ENCODE measurements around the gene UAP1L1.
A peak's percentile ranks its signal among the peaks of the same experiment; 100 is the strongest.
"Not testable (repeated sequence)": the region's sequence is repeated elsewhere in the genome, so short reads cannot be mapped to it uniquely, and the experiment has no call there.

UAP1L1 gene

GRCh38 chr9:137117269-137117731 is 40.0 kb downstream of the UAP1L1 start:
- no peak for DNase-seq
- intact Hi-C loops (cut with DNase I): loop anchor here (5.0 kb wide), 1 partner anchor 110 kb away; the partner anchor contains the start of genes CYSRT1 and RNF224

GRCh38 chr9:137118092-137118603 is 40.8 kb downstream of the UAP1L1 start:
- DNase-seq: peak in 2 of 42 donors; percentile 25 to 34
- intact Hi-C loops (cut with DNase I): loop anchor here (5.0 kb wide), 1 partner anchor 109 kb away; the partner anchor contains the start of genes CYSRT1 and RNF224

DNA sequence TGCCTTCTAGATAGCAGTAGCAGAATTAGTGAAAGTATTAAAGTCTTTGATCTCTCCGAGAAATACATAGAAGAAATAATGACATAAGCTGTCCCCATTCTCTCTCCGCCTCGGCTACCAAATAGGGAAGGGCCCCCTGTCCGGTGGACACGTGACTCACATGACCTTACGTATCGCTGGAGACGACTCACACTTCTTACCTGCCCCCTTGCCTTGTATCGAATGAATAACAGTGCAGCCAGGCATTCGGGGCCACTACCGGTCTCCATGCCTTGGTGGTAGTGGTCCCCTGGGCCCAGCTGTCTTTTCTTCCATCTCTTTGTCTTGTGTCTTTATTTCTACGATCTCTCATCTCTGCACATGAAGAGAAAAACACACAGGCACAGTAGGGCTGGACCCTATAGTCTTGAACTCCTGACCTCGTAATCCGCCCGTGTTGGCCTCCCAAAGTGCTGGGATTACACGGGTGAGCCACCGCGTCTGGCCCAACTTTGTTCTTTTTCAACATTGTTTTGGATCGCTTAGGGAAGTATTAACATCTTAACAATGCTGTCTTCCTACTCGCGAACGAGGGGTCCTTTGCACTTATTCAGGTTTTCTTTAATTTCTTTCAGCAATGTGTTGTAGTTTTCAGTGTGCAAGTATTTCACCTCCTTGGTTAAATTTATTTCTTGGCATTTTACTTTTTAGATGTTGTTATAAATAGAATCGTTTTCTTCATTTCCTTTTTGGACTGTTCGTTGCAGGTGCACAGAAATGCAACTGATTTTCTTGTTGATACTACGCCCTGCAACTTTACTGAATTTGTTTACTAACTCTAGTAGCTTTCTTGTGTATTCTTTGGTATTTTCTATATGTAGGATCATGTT is 44.8 kb downstream of the UAP1L1 start:
- DNase-seq: not testable (repeated sequence)
- intact Hi-C loops (cut with DNase I): loop anchor here (10.0 kb wide), 1 partner anchor 63 kb away; the partner anchor contains the start of genes ANAPC2 and SSNA1

GRCh38 chr9:137122796-137123467 is 45.6 kb downstream of the UAP1L1 start:
- DNase-seq: not testable (repeated sequence)
- intact Hi-C loops (cut with DNase I): loop anchor here (10.0 kb wide), 1 partner anchor 62 kb away; the partner anchor contains the start of genes ANAPC2 and SSNA1

DNA sequence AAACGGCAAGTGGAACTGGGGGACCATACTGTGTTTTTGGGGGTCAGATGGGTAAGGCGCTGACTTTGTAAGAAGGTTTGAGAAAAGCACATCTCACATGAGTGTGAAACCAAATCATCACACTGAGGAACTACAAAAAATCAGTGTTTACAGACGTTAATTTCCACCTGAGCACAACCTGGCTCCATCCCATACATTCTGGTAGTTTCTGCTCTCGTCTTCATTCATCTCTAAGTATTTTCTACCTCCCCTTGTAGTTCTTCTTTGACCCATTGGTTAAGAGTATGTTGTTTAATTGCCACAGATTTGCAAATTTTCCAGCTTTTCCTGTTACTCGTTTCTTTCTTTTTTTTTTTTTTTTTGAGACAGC is 46.1 kb downstream of the UAP1L1 start:
- intact Hi-C loops (cut with DNase I): loop anchor here (10.0 kb wide), 1 partner anchor 61 kb away; the partner anchor contains the start of genes ANAPC2 and SSNA1
- no peak for DNase-seq

GRCh38 chr9:137123952-137124462 is 46.7 kb downstream of the UAP1L1 start:
- not testable (repeated sequence) for DNase-seq
- intact Hi-C loops (cut with DNase I): loop anchor here (10.0 kb wide), 1 partner anchor 61 kb away; the partner anchor contains the start of genes ANAPC2 and SSNA1

DNA sequence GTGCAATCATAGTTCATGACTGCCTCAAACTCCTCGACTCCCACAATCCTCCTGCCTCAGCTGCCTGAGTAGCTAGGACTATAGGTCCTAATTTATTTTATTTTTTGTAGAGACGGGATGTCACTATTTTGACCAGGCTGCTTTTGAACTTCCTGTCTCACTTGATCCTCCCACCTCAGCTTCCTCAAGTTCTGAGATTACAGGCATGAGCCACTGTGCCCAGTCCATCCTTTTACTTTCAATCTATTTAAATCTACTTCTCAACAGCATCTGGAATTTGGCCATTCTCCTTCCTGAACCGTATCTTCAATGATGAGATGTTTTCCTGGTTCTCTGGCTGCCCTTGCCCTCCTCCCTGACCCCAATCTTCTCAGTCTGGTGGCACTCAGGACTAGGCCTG is 49.5 kb downstream of the UAP1L1 start:
- intact Hi-C loops (cut with DNase I): loop anchor here (10.0 kb wide), 1 partner anchor 58 kb away; the partner anchor contains the start of genes ANAPC2 and SSNA1

DNA sequence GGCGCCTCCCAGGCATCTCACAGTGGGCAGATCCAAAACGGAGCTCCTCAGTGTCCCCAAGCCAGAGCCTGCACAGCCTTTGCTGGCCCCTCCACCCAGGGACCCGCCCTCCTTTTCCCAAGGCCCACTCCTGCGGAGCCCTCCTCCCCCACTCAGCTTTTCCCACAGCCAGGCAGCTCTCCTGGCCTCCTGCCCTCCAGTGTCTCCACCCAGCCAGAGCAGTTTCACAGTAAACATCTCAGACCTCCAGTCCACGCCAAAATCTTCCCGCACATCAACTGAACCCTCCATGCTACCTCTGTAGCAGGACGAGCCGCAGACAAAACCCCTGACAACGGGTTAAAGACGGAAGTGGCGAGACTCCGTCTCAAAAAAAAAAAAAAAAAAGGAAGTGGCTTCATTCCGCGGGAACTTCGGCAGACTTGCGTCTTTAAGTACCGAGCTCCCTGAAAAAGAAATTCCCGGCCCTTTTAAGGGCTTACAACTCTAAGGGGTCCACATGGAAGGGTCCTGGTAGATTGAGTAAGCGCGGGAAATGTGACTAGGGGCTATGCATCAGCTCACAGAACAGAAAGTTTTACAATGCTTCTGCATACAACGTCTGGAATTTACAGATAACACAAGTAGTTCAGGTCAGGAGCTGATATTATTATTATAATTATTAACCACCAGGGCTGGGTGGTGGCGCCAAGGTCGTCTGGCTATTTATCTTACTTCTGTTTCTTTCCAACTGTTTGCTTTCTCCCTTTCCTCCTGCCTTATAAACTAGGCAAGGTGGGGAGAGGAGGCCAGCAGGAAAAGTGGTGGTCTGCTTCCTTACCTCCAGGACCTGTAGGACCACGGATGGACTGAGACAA is 50.2 kb downstream of the UAP1L1 start:
- DNase-seq: no peak
- intact Hi-C loops (cut with DNase I): loop anchor here (10.0 kb wide), 1 partner anchor 57 kb away; the partner anchor contains the start of genes ANAPC2 and SSNA1

More for the DNA sequence above, 49.5 kb downstream of the UAP1L1 start:
- no peak for DNase-seq

- no peak for DNase-seq
- intact Hi-C loops (cut with DNase I): loop anchor here (10.0 kb wide), 1 partner anchor 56 kb away; the partner anchor contains the start of genes ANAPC2 and SSNA1
Observed at GRCh38 chr9:137128158-137128861, 51.0 kb downstream of the UAP1L1 start.

- intact Hi-C loops (cut with DNase I): loop anchor here (10.0 kb wide), 1 partner anchor 56 kb away; the partner anchor contains the start of genes ANAPC2 and SSNA1
Observed at GRCh38 chr9:137128862-137129455, 51.6 kb downstream of the UAP1L1 start.

DNA sequence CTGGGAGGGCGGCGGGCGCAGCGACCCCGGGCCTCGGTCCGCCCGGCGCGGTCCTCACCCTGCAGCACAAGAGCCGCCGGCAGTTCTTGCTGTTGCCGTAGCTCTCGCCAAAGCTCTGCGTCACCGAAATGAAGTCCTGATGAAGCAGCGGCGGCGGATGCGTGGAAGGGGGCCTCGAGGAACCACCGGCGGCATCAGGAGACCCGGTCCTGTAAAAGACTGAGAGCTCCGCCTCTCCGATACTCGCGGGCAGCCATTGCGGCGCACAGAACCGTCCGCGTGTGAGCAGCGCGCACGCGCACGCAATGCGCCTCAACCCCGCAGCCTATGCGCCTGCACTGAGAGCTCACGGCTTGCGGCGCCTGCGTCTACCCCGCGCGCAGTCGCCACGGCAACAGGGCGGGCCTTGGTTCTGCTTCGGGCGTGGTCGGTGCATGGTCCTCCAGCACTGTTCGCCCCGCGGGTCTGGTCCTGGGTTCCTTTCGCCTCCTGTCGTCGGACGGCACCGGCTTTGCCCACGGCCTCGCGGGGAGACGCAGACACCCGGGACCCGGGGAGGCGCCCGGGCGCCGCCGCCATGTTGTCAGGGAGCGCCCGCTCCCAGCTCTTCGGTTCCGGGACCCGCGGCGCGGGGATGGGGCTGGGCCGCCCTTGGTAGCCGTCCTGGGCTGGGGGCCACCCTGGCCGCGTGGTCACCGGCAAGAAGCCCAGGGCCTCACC is 52.3 kb downstream of the UAP1L1 start:
- intact Hi-C loops (cut with DNase I): loop anchor here (10.0 kb wide), 1 partner anchor 55 kb away; the partner anchor contains the start of genes ANAPC2 and SSNA1
- peak; percentile 69 to 94 (median 88) for DNase-seq

More at GRCh38 chr9:137128862-137129455, 51.6 kb downstream of the UAP1L1 start:
- DNase-seq: no peak

DNA sequence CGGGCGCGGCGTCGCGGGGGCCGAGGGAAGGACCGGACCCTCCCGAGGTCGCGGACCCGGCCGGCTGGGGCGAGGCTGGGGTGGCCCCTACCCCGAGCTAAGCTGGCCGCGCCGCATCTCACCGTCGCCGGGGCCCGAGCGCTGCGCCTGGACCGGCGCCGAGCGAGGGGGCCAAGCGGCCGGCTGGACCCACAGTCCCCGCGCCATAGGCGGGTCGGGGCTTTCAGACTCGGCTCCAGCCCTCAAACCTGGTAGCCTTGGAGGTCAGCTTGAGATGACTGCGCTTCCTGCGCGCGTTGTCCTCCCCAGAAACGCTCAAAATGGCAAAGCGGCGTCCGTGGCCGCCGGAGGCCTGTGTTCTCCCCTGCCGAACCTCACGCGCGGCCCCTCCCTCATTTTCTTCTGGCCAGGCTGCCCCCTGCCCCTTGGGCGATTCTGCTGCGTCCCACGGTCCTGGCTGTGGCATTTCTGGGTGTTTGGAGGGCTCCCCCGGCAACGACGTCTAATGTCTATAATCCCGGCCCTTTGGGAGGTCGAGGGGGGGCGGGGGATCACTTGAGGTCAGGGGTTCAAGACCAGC is 52.9 kb downstream of the UAP1L1 start:
- intact Hi-C loops (cut with DNase I): no loop called here
- DNase-seq: no peak

All from head of caudate nucleus (tissue), 42 donors.